Middle frontal gyrus (tissue), 1 donor: ENCODE data around the gene TUBA3C.

ENCODE experiments used
- DNase-seq: peaks from one replicate; pipeline ENCODE4 v3.0.0-alpha.2; 2015; ENCODE audit warnings: low spot score; ENCODE audit errors: extremely low spot score

The TUBA3C gene

GRCh38 chr13:19169496-19169895 is 12.1 kb downstream of the TUBA3C start:
- DNase-seq, result no peak

DNA sequence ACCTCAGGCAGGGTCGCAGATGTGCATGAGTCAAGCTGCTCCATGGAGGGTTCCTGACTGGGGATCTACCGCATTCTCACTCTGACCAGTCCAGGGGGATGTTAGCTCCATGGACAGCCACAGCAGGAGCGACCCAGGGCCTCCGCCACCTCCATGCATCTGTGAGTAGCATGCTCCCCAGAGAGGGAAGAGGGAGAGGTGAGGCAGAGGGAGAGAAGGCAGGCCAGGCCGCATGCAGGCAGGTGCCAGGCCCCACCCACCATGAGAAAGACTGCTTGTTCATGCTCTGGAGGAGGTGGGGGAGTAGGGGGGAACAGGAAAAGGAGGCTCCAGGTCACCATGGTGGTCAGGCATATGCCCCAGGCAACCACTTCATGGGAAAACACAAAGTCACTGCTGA is 20.3 kb downstream of the TUBA3C start:
- DNase-seq, result no peak

- DNase-seq, result no peak
Observed at GRCh38 chr13:19159761-19160420, 21.7 kb downstream of the TUBA3C start.

GRCh38 chr13:19159181-19159580 is 22.4 kb downstream of the TUBA3C start:
- no peak for DNase-seq

DNA sequence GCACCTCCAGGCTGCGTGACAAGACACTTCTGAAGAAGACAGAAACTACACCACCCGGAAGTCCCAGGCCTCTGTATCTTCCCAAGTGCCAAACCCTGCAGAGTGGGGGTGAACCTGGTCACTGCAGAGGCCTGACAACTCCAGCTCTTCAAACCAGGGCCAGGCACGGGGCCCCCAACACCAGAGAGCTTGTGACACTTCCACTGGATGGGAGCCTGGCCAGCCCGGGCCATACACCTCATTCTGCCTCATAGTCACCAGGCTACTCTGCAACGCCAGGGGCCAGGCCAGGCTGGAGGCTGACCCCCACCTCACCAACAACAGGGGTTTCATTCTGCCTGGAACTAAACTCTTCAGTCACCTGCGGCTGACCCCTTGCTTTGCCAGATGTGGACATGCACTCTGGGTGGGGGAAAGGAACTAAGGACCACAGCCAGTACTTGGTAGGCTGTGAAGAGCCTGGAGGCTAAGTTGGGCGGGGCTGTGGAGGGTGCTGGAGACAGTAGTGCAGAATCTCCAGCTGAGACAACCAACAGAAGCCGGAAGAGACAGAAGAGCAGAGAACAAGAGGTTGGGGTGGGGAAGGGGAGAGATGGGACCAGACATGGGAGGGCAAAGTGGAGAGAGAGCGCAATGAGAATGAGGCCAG is 23.0 kb downstream of the TUBA3C start:
- no peak for DNase-seq

DNA sequence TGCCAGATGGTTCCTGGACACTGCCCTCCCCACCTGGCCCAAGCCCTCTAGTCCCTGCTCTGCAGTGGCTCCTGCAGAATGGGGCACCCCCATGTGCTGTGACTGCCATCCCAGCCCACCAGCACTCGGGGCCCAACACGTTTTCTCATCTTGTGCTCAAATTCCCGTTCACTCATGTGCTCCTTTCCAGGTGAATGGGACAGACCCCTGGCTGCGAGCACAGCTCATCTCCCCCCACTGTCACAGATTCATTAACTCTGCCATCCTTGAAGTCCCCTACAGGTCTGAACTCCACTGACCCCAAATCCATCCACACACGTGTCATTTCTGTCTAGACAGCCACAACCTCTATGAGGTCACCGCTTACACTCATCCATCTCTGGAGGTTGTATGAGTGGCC is 23.6 kb downstream of the TUBA3C start:
- DNase-seq, result no peak

GRCh38 chr13:19157461-19157860 is 24.2 kb downstream of the TUBA3C start:
- DNase-seq, result no peak

DNA sequence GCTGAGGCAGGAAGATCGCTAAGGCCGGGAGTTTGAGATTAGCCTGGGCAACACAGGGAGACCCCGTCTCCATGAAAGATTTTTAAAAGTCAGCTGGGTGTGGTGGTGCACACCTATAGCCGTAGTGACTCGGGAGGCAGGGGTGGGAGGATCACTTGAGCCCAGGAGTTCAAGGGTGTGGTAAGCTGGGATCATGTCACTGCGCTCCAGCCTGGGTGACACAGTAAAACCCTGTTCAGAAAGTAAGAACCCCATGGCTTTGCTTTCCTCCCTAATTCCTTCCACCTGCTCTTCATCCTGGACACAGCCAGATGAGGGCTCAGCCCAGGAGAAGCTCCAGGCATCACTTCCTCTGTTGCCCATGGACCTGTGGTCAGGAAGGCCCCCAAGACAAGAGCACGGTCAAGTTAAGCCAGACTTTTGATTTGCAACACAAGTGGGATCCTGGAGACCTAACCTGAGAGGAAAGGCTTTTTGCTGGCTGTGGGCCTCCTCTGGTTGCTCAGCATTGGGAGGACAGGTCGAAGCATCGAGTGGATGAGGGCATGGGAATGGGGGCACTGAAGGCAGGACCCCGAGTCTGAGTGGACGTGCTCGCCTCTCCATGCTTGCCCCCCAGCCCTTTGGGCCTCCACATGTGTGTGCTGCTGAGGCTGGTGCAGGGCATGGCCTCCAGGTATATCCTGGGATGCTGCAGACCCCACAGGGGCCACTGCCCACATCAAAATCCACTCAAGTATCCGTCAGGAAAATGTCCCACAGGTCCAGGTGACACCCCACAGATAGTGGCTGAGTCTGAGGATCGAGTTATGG is 25.4 kb downstream of the TUBA3C start:
- DNase-seq, result no peak

- DNase-seq, result no peak
Observed at GRCh38 chr13:19155321-19155861, 26.2 kb downstream of the TUBA3C start.

DNA sequence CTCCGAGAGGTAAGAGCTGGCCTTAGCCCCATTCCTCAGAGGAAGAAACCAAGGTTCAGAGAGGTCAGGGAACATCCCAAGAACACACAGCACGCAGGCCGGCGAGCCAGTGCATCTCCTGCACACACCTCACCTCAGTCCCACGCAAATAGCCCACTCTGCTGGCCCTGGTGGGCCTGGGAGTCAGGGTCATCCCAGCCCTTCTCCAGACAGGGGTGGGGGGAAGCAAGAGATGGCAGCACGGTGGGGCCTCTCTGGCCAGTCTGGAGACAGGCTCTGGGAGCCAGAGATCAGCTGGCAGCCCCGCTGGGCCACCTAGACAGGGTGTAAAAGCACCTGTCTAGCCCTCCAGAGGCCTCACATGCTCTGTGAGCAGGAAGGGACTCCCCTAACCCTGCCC is 26.8 kb downstream of the TUBA3C start:
- no peak for DNase-seq

DNA sequence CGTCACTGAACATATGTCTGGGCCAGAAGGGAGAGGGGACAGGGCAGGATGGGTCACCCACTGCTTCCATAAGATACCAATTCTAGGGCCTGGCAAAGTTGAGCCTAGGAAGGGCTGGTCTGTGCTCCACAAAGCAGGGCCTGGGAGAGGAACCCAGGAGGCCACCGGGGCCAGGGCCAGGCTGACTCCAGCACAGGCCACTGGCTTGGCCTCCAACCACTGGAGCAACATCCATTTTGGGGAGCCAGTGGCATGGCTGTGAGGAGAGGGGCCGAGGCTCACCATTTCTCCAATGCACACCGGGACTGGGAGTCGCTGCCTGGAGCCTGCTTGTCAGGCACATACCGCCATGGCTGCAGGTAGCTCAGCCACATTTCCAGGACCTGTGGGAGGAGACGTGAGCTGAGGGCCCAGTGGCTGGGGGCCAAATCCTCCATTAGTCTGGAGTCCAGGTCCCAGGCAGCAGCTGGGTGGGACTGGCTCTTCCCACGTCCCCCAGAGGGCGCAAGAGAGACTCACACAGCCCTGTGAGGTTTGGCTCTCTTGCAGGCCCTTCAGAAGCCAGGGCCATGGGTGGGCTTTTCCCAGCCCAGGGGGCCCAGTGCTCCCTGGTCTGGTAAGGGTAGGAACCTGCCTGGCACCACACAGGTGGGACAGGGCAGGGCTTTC is 27.7 kb downstream of the TUBA3C start:
- no peak for DNase-seq

DNA sequence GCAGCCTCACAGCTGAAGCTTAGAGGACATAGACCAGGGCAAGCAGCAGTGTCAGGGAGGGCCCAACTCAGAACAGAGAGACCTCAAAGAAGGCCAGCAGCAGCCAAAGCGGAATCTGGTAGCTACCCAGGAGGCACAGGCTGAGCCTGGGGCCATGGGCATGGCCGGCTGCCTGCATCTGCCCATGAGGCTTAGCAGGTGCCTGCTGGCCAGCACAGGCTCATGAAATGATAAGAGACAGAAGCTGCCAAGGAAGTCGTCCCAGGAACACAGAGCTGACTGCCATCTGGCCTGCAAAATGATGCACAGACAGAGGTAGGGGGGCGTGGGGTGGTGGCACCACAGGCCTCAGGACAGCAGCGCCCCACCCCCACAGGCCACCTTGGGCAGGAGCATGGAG is 29.2 kb downstream of the TUBA3C start:
- DNase-seq, result no peak

DNA sequence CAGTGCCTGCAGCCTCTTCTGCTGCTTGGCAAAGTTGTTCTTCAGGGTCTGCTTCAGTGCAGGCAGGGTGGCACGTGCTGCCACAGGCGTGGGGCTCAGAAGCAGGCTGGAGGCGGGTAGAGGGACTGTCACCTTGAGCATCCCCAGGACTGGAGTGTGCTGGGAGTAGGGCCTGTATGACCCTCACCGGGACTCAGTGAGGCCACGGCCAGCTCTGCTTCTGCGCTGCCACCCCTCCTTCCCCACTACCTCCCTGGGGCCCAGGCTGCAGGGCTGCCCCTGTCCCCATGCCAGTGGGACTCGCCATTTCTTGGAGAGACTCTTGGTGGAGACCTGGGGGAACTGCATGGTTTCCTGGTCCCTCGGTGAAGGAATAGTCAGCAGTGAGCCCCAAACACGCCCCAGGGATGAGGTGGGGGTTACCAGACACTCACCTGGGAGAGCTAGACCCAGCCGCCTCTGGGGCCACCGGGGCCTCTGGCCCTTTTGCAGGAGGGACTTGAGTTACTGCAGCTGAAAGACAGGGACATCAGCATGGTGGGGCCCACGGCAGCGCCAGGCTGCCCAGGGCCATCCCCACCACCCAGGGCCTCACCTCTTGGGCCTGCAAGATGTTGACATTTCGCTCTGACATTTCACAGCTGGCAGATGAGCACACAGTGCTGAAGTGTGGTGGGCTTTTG is 29.9 kb downstream of the TUBA3C start:
- DNase-seq, result no peak

DNA sequence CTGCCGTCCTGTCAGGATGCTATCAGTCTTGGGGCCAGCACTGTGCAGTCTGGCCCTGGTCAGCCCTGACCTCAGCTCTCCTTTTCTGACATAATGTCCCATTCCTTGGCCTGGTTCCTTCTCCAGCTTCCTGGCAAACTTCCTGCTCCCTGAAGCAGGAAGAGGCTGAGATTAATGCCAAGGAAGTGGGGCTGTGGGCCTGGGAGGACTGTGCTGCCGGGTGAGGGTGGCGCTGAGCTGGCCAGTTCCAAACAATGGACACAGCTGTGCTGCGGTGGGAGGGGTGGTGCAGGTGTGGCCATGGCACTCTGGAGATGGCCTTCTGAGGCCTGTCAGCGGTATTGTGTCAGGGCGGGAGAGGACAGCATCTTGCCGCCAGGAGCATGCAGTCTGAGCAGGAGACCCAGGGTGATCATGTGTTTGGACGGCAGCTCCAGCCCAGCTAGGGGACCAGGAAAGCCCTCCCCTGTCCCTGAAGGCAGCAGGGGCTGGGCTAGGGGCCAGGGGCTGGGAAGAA is 30.9 kb downstream of the TUBA3C start:
- no peak for DNase-seq

- no peak for DNase-seq
Observed at GRCh38 chr13:19150226-19150625, 31.4 kb downstream of the TUBA3C start.

GRCh38 chr13:19148561-19148960 is 33.1 kb downstream of the TUBA3C start:
- DNase-seq, result no peak
